Kasumi-1 (cell line): ENCODE measurements around the gene CATSPER3.
A peak's percentile ranks its signal among the peaks of the same experiment; 100 is the strongest.

Experiments used
- DNase-seq, 2 experiments: peaks; one replicate each; lab custom pipeline; 2025; lab: John Stamatoyannopoulos, UW

CATSPER3 gene

GRCh38 chr5:135029477-135030122 lies 61.9 kb downstream of the CATSPER3 start:
- DNase-seq = no peak

- no peak for DNase-seq
Observed at GRCh38 chr5:135030123-135030955, 62.6 kb downstream of the CATSPER3 start.

GRCh38 chr5:135030956-135031812 lies 63.5 kb downstream of the CATSPER3 start:
- peak; percentile 12 to 14 for DNase-seq

GRCh38 chr5:135031813-135032694 lies 64.3 kb downstream of the CATSPER3 start:
- no peak for DNase-seq

- DNase-seq = no peak
Observed at GRCh38 chr5:135032695-135032998, 64.9 kb downstream of the CATSPER3 start.

GRCh38 chr5:135032999-135033861 lies 65.5 kb downstream of the CATSPER3 start:
- DNase-seq = peak; percentile 35 to 45

GRCh38 chr5:135033901-135034235 lies 66.2 kb downstream of the CATSPER3 start, which contains the start of gene PITX1:
TSS of gene PITX1 (minus strand) at chr5:135034228. CDS start at chr5:135033881, 347 bp downstream.
- DNase-seq = no peak

- DNase-seq = peak; percentile 22 to 55
Observed at GRCh38 chr5:135034236-135034962, 66.7 kb downstream of the CATSPER3 start.

GRCh38 chr5:135034963-135035677 lies 67.4 kb downstream of the CATSPER3 start:
- no peak for DNase-seq

GRCh38 chr5:135035678-135036030 lies 67.9 kb downstream of the CATSPER3 start:
- no peak for DNase-seq

GRCh38 chr5:135036405-135036804 lies 68.7 kb downstream of the CATSPER3 start:
- DNase-seq = no peak

GRCh38 chr5:135037519-135038204 lies 70.0 kb downstream of the CATSPER3 start:
- DNase-seq = no peak

GRCh38 chr5:135038205-135038812 lies 70.6 kb downstream of the CATSPER3 start:
- no peak for DNase-seq

GRCh38 chr5:135038813-135039270 lies 71.1 kb downstream of the CATSPER3 start:
- no peak for DNase-seq

- no peak for DNase-seq
Observed at GRCh38 chr5:135039271-135040033, 71.7 kb downstream of the CATSPER3 start.

- DNase-seq = no peak
Observed at GRCh38 chr5:135040034-135040332, 72.3 kb downstream of the CATSPER3 start.

- no peak for DNase-seq
Observed at GRCh38 chr5:135040333-135041144, 72.8 kb downstream of the CATSPER3 start.
